Endodermal cell (in vitro differentiated cells): ENCODE results near the gene DHX32. TPM values are rescaled to one million over a fixed set of nuclear protein-coding genes. Genes with fewer than 3 reads are reported as not detected.

Experiments used
- DNase-seq: peaks from one replicate; pipeline ENCODE4 v3.0.0-alpha.2; 2017
- H3K27ac ChIP-seq: 2 replicates; pipeline ENCODE4 v1.5.1; 2013; ENCODE audit warnings: mild to moderate bottlenecking, low read depth, low read length, moderate library complexity
- H3K27me3 ChIP-seq: 2 replicates; pipeline ENCODE4 v1.6.1; 2013; ENCODE audit warnings: mild to moderate bottlenecking, low read length, moderate library complexity; ENCODE audit not compliant: insufficient read depth, control insufficient read depth, poor library complexity, severe bottlenecking
- H3K36me3 ChIP-seq: 2 replicates; pipeline ENCODE4 v1.7.0; 2013; ENCODE audit warnings: mild to moderate bottlenecking, low read length, moderate library complexity; ENCODE audit not compliant: control insufficient read depth, insufficient read depth
- H3K4me1 ChIP-seq: one replicate; pipeline ENCODE4 v1.7.0; 2013; ENCODE audit warnings: low read length; ENCODE audit not compliant: control insufficient read depth, insufficient read depth
- H3K4me3 ChIP-seq: 2 replicates; pipeline ENCODE4 v1.5.1; 2013; ENCODE audit warnings: mild to moderate bottlenecking, low read length, moderate library complexity
- H3K9ac ChIP-seq: 2 replicates; pipeline ENCODE4 v1.6.1; 2013; ENCODE audit warnings: mild to moderate bottlenecking, low read length, moderate library complexity; ENCODE audit not compliant: poor library complexity, severe bottlenecking; ENCODE audit errors: extremely low read depth
- H3K9me3 ChIP-seq: 2 replicates; pipeline ENCODE4 v1.6.1; 2013; ENCODE audit warnings: mild to moderate bottlenecking, low read length, moderate library complexity; ENCODE audit not compliant: control insufficient read depth
- H3K27ac Mint-ChIP-seq: 2 replicates; pipeline ENCODE4 v1.8.0; 2020; ENCODE audit warnings: mixed read lengths
- H3K27me3 Mint-ChIP-seq: 2 replicates; pipeline ENCODE4 v1.8.0; 2021; ENCODE audit warnings: mild to moderate bottlenecking, mixed read lengths; ENCODE audit not compliant: insufficient read depth
- H3K36me3 Mint-ChIP-seq: 2 replicates; pipeline ENCODE4 v1.8.0; 2020; ENCODE audit warnings: low read depth, mixed read lengths
- H3K4me1 Mint-ChIP-seq: 2 replicates; pipeline ENCODE4 v1.8.0; 2020; ENCODE audit warnings: mixed read lengths
- H3K4me3 Mint-ChIP-seq: 2 replicates; pipeline ENCODE4 v1.8.0; 2020; ENCODE audit warnings: mild to moderate bottlenecking, moderate library complexity, mixed read lengths
- H3K9me3 Mint-ChIP-seq: 2 replicates; pipeline ENCODE4 v1.8.0; 2020; ENCODE audit warnings: mild to moderate bottlenecking, mixed read lengths
- WGBS, 2 experiments: methylation state at CpG; one replicate each; pipeline versions ENCODE4 v1.1.5 to v1.1.7; 2013; ENCODE audit warnings: missing lambda C conversion rate in 2 of 2, mixed read lengths in 1 of 2; ENCODE audit not compliant: insufficient coverage in 1 of 2, insufficient read length in 1 of 2; 5-methylcytosine and 5-hydroxymethylcytosine counted together
- total RNA-seq, 2 donors: library from RNA; stranded (reverse); fragmentation: NEBNext Ultra II Directional in 1 of 2; extraction: Animal tissue kit (Norgen Biotek cat#: 25700) in 1 of 2; gene quantifications; 2 replicates in 1 of 2; 3 replicates in 1 of 2; pipeline ENCODE4 v1.2.1, GENCODE V29; 2021
- TF ChIP-seq, protein P1 (sequence below): fragments of 200-600 bp; sonication (generic); conservative IDR thresholded peaks from 2 replicates; pipeline ENCODE4 v1.5.0; 2021; ENCODE audit warnings: antibody characterized with exemption, mild to moderate bottlenecking

DHX32 gene
- total RNA-seq, 2 donors from 2014 or later: 25.4 to 38.1 TPM

DNA sequence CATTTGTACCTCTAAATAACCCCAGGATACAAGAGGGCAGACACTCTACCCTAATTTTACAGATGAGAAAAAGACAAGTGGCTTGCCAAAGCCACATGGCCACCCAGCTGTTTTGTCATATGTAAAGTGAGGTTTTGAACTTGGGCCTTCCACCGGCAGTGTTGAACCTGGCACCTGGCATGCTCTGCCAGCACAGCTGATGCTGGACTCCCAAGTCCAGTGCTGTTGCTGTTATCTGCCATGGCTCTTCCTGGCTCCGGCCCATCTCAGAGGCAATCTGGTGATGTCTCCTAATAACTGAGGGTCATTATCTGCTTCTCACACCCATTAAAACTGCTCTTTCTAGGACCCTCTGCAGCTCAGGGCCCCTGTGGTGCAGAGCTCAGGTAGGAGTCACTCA, 32.7 kb downstream of the DHX32 start:
- no peak overlapping the region for H3K4me3 Mint-ChIP-seq
- H3K9me3 Mint-ChIP-seq: no peaks in the 10 kb centered on the region
- DNase-seq: no peak
- Histone ChIP-seq H3K27ac (no peak overlapping the region), H3K4me3 (no peak overlapping the region), H3K36me3 (peaks cover 60% of the 10 kb centered on the region), H3K9ac (no peak overlapping the region), H3K4me1 (no peaks in the 10 kb centered on the region), H3K27me3 (no peaks in the 10 kb centered on the region), H3K9me3 (no peaks in the 10 kb centered on the region)
- H3K27ac Mint-ChIP-seq: no peak overlapping the region
- no peaks in the 10 kb centered on the region for H3K4me1 Mint-ChIP-seq
- TF ChIP-seq, protein P1, sequence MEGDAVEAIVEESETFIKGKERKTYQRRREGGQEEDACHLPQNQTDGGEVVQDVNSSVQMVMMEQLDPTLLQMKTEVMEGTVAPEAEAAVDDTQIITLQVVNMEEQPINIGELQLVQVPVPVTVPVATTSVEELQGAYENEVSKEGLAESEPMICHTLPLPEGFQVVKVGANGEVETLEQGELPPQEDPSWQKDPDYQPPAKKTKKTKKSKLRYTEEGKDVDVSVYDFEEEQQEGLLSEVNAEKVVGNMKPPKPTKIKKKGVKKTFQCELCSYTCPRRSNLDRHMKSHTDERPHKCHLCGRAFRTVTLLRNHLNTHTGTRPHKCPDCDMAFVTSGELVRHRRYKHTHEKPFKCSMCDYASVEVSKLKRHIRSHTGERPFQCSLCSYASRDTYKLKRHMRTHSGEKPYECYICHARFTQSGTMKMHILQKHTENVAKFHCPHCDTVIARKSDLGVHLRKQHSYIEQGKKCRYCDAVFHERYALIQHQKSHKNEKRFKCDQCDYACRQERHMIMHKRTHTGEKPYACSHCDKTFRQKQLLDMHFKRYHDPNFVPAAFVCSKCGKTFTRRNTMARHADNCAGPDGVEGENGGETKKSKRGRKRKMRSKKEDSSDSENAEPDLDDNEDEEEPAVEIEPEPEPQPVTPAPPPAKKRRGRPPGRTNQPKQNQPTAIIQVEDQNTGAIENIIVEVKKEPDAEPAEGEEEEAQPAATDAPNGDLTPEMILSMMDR: no peak
- H3K36me3 Mint-ChIP-seq: peaks cover 56% of the 10 kb centered on the region
- no peaks in the 10 kb centered on the region for H3K27me3 Mint-ChIP-seq
- 97% methylated on average over 2 of the region's 2 CpGs; no CpG with 5 or more reads in 1 of the 2 experiments for WGBS, 2 experiments

DNA sequence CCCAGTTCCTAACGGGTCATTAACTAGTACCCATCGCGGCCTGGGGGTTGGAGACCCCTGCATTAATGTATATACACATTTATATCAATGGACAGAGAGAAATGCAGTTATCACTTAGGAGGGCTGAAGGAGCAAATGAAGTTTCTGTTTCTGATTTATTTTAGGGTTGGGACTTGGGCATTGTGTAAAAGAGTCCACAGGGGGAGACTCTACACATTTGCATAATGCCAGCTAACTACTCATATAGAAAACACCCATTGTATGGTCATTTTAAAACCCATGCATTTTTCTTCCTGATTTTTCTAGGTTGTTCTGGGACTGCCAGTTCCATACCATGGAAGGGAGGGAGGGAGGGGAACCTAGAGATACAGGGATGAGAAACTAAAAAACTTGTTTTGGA, 34.2 kb downstream of the DHX32 start:
- H3K9me3 ChIP-seq: no peaks in the 10 kb centered on the region
- Mint-ChIP-seq H3K27ac (no peak overlapping the region), H3K9me3 (no peaks in the 10 kb centered on the region), H3K27me3 (no peaks in the 10 kb centered on the region), H3K36me3 (peaks cover 52% of the 10 kb centered on the region), H3K4me3 (no peak overlapping the region), H3K4me1 (no peaks in the 10 kb centered on the region)
- H3K27me3 ChIP-seq: no peaks in the 10 kb centered on the region
- H3K27ac ChIP-seq: no peak overlapping the region
- DNase-seq: no peak
- no peak overlapping the region for H3K9ac ChIP-seq
- 100% methylated on average over 3 of the region's 3 CpGs; no CpG with 5 or more reads in 1 of the 2 experiments for WGBS, 2 experiments
- TF ChIP-seq, protein P1: no peak
- no peak overlapping the region for H3K4me3 ChIP-seq
- no peaks in the 10 kb centered on the region for H3K4me1 ChIP-seq
- peaks cover 55% of the 10 kb centered on the region for H3K36me3 ChIP-seq

DNA sequence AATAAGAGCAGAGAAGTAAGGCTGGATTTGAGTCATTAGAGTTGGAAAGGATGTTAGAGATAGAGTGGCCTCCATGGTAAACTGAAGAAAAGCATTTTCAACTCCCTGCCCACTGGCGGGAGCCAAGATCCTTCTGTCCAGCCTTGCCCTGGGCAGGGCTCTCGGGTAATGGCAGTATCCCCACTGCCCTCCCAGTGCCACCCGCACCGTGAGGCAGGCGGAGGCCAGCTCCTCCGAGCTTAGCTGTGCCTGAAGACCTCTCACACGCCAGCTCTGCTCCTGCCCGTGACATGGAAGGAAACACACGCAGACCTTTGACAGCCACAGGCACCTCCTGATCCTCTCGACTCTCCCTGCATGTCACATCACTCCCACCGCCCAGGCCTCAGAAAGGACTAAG, 35.5 kb downstream of the DHX32 start:
- peaks cover 47% of the 10 kb centered on the region for H3K36me3 Mint-ChIP-seq
- H3K27me3 Mint-ChIP-seq: no peaks in the 10 kb centered on the region
- TF ChIP-seq, protein P1: no peak
- 91 to 97% methylated on average over 5 to 11 of the region's 11 CpGs for whole genome bisulfite sequencing, 2 experiments
- Histone ChIP-seq H3K9me3 (no peaks in the 10 kb centered on the region), H3K4me1 (no peaks in the 10 kb centered on the region), H3K27ac (no peak overlapping the region), H3K27me3 (no peaks in the 10 kb centered on the region), H3K4me3 (no peak overlapping the region), H3K36me3 (peaks cover 53% of the 10 kb centered on the region), H3K9ac (no peak overlapping the region)
- DNase-seq: no peak
- H3K27ac Mint-ChIP-seq: no peak overlapping the region
- H3K9me3 Mint-ChIP-seq: no peaks in the 10 kb centered on the region
- no peaks in the 10 kb centered on the region for H3K4me1 Mint-ChIP-seq
- no peak overlapping the region for H3K4me3 Mint-ChIP-seq
